Activated CD8-positive, alpha-beta memory T cell treated with anti-CD3 and anti-CD28 coated beads, Interleukin-2, amount 50 U/mL, for 4 hours (primary cell): ENCODE measurements around the gene ADAMTSL4.
"Not testable (repeated sequence)": the region's sequence is repeated elsewhere in the genome, so short reads cannot be mapped to it uniquely, and the experiment has no call there.

ENCODE experiments used
- DNase-seq: peaks from one replicate; pipeline ENCODE4 v3.0.0-alpha.2; 2020

ADAMTSL4 gene

GRCh38 chr1:150567717-150568593 is 18.7 kb downstream of the ADAMTSL4 start:
- DNase-seq, result no peak

GRCh38 chr1:150568594-150568966 is 19.4 kb downstream of the ADAMTSL4 start:
- no peak for DNase-seq

GRCh38 chr1:150572918-150573647 is 23.9 kb downstream of the ADAMTSL4 start:
- no peak for DNase-seq

- not testable (repeated sequence) for DNase-seq
Observed at GRCh38 chr1:150573648-150574071, 24.5 kb downstream of the ADAMTSL4 start.

- no peak for DNase-seq
Observed at GRCh38 chr1:150574260-150575071, 25.3 kb downstream of the ADAMTSL4 start.

DNA sequence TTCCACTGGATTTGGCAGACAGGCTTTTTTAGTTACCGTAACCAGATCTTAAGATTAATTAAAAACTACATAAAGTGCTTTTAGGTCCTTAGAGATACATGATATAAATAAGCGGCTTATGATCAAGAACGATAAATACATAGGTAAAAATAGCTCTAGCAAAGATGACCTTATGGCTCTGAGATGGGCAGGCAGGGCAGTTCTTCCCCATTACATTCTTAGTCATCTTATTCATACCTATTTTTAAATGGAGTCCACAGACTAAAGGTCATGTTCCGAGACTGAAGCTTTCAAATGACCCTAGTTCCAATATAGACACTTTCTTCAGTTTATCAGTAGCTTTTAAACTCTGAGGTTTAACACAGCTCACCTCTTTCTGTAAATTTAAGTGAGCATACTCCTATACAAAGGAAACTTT is 25.9 kb downstream of the ADAMTSL4 start:
- DNase-seq, result no peak

- no peak for DNase-seq
Observed at GRCh38 chr1:150575518-150576366, 26.5 kb downstream of the ADAMTSL4 start.

GRCh38 chr1:150576367-150576711 is 27.1 kb downstream of the ADAMTSL4 start:
- DNase-seq, result no peak

DNA sequence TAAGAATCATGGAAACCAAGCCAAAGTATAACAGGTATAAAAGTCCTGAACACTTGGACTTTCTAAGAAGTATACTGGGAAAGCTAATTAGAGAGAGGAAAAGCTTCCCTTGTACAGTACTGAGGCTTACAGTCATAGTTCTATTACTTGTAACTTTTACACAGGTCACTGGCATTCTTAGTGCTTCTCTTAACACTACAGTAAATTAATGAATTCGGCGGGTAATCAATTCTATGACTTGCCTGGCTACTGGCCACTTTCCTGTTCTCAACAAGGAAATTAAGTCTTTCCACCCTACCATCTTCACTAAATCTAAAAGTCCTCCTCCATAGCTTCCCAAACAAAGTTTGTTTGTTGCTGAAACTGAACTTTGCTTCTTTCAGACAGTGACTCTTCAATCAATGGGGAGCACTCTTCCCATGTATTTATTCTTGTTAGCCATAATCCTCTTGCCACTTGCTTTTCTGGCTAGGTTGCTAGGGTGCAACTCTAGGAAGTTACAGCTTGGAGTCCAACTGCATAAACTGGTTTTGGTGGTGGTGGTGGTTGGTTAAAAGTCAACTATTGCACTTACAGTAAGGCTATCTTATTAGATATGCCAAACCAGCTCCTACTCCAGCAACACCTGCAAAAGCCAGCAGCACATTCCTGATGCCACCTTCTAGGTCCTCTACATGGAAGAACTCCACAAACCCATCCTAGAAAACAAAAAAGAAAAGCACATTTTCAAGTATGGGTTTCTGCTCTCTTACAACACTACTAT is 27.8 kb downstream of the ADAMTSL4 start:
- no peak for DNase-seq

DNA sequence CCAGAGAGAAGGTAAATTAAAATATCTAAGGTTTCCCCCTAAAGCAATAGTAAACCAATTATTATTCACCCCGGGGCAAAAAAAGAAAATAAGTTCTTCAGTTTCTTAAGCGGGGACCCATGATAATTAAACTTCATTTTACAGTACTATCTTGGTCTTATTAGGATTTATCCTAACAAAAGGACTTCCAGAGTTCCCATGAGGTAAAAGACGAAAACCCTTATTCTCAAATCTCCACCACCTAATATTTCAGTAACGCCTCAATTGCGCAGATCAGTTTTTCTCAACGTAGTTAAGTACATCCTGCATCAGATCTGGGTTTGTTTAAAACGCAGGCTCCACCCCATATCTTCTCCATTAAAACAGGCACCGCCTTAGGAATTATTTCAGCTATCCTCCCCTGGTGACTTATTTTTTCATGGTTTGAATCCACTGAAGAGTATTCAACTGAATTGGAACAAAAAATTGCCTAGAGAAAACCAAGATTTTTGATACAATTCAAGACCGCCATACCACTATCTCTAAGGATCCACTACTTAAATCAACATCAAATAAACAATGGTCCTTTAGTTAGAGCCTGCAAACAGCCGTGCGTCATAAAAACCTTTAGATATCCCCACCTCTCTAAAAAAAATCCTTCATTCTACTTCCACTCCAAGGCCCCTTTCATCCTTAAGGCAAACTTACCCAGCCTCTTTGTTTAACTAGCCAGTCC is 28.5 kb downstream of the ADAMTSL4 start:
- DNase-seq, result no peak

GRCh38 chr1:150578272-150579109 is 29.3 kb downstream of the ADAMTSL4 start:
- DNase-seq, result peak; percentile 47

DNA sequence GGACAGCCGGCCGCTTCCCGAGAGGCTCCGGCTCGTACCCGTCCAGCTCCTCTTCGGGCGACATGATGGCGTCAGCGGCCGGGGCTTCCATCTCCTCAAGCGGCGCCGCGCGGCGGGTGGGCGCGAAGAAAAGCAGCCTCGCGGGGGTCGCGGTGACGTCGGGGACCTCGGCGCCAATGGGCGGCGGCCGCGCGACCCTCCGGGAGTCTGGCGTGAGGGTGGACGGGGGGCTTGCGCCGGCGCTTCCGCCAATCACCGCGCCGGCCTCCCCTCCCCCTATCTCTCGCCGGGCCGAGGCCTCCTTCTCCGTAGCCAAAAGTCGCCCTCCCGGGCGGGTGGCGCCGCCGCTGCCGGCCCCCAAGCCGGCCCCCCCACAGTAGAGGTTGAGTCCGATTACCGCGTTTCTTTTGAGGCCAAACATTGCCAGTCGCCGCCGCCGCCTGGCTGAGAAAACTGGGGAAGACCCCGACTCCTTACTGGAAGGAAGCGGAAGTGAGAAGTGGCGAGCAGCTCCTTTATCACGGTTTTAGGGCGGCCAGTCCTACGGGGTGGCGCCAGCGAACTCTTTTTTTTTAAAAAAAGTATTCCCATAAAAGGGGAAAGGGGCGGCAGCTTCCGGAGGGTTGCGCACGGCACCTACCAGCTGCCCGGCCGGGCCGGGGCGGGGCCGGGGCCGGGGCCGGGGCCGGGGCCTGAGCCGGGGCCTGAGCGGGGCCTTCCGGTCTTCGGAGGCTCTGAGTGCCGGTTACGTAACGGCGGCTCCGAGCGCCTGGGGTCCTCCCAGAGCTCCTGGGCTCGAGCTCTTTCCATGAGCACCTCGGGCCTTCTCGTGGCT is 30.1 kb downstream of the ADAMTSL4 start, which contains the start of gene MCL1:
MCL1 (minus strand) TSS at position 501 of the 835 bp plus-strand sequence; CDS start at position 421, 80 bp downstream.
- peak; percentile 82 for DNase-seq

DNA sequence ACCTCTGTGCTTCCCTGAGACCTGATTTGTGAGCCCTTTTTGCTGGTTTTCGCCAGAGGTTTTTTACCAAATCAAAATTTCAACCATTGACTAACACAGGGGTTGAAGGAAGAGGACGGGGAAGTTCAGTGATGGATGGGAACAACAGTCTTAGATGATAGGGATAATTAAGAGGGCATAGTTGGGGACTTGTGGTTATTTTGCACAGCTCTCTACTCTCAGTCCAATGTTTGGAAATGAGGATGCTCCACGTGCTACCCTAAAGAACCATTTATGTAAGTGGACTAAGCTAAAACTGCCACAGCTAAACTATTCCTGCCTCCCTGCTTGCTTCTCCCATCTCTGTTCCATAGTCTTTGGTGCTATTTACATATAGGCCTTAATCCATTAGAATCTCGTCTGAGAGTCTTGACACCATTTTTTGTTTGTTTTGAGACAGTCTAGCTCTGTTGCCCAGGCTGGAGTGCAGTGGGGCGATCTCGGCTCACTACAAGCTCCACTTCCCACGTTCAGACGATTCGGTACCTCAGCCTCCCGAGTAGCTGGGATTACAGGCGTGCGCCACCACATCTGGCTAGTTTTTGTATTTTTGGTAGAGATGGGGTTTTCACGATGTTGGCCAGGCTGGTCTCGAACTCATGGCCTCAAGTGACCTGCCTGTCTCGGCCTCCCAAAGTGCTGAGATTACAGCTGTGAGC is 30.9 kb downstream of the ADAMTSL4 start:
- DNase-seq, result no peak

DNA sequence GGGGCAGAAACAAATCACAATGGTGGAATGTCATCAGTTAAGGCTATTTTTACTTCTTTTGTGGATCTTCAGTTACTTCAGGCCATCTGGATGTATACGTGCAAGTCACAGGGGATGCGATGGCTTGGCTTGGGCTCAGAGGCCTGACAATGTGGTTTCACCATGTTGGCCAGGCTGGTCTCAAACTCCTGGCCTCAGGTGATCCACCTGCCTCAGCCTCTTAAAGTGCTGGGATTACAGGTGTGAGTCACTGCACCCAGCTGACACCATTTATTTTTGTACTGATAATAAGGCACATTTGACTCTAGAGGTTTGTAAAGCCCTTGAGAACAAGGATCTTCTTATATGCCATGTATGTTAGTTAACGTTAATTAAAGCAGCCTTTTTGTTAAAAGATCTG is 31.8 kb downstream of the ADAMTSL4 start:
- not testable (repeated sequence) for DNase-seq

DNA sequence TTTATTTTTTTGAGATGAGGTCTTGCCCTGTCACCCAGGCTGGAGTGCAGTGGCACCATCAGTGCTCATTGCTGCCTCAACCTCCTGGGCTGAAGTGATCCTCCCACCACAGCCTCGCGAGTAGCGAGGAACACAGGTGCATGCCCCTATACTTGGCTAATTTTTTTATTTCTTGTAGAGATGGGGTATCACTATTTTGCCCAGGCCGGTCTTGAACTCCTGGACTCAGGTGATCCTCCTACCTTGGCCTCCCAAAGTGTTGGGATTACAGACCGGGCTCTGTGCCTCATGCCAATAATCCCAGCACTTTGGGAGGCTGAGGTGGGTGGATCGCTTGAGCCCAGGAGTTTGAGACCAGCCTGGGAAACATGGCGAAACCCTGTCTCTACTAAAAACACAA is 32.2 kb downstream of the ADAMTSL4 start:
- DNase-seq, result not testable (repeated sequence)

GRCh38 chr1:150581962-150582361 is 32.8 kb downstream of the ADAMTSL4 start:
- not testable (repeated sequence) for DNase-seq

GRCh38 chr1:150582371-150582770 is 33.2 kb downstream of the ADAMTSL4 start:
- DNase-seq, result no peak
